ENCODE measurements around the gene GP9.
"Not testable (repeated sequence)": the region's sequence is repeated elsewhere in the genome, so short reads cannot be mapped to it uniquely, and the experiment has no call there.

GP9 gene

GRCh38 chr3:129052675-129053074 lies 7.9 kb upstream of the GP9 start:
- DNase-seq = no peak

GRCh38 chr3:129054605-129055104 lies 5.9 kb upstream of the GP9 start:
- DNase-seq = no peak

GRCh38 chr3:129056451-129057173 lies 4.0 kb upstream of the GP9 start:
- no peak for DNase-seq

GRCh38 chr3:129057249-129057648 lies 3.3 kb upstream of the GP9 start:
- no peak for DNase-seq

- no peak for DNase-seq
Observed at GRCh38 chr3:129058441-129059200, 2.0 kb upstream of the GP9 start.

- no peak for DNase-seq
Observed at GRCh38 chr3:129059311-129059958, 1.1 kb upstream of the GP9 start.

- DNase-seq = no peak
Observed at GRCh38 chr3:129061023-129061887, 676 bp downstream of the GP9 start.

- no peak for DNase-seq
Observed at GRCh38 chr3:129061888-129062834, 1.6 kb downstream of the GP9 start.

- DNase-seq = no peak
Observed at GRCh38 chr3:129063091-129063640, 2.6 kb downstream of the GP9 start.

GRCh38 chr3:129063841-129064482 lies 3.4 kb downstream of the GP9 start:
- no peak for DNase-seq

GRCh38 chr3:129065016-129065719 lies 4.6 kb downstream of the GP9 start:
- no peak for DNase-seq

- DNase-seq = no peak
Observed at GRCh38 chr3:129065720-129066073, 5.1 kb downstream of the GP9 start.

GRCh38 chr3:129067719-129068118 lies 7.1 kb downstream of the GP9 start:
- not testable (repeated sequence) for DNase-seq

GRCh38 chr3:129068291-129068886 lies 7.8 kb downstream of the GP9 start:
- peak in 2 of 3 donors; percentile 34 to 60 for DNase-seq

GRCh38 chr3:129069313-129070085 lies 8.9 kb downstream of the GP9 start:
- DNase-seq = not testable (repeated sequence)

- DNase-seq = no peak
Observed at GRCh38 chr3:129070086-129070885, 9.7 kb downstream of the GP9 start.

- no peak for DNase-seq
Observed at GRCh38 chr3:129077222-129077621, 16.6 kb downstream of the GP9 start.

GRCh38 chr3:129078510-129078909 lies 17.9 kb downstream of the GP9 start:
- no peak for DNase-seq

All from suppressor macrophage treated with lipopolysaccharide for 1 hour (primary cell).